HEK293 (cell line): ENCODE data around the gene ERGIC1.

ENCODE experiments used
- CTCF ChIA-PET: fragments of 350-600 bp; formaldehyde crosslinking; extraction: SDS; loops from one replicate; lab custom pipeline; 2021; ENCODE audit warnings: antibody characterized with exemption; lab: Yijun Ruan, JAX
- POLR2A ChIA-PET: fragments of 300-600 bp; formaldehyde crosslinking; extraction: SDS; loops from one replicate; lab custom pipeline; 2020; ENCODE audit warnings: antibody characterized with exemption, inconsistent platforms; lab: Yijun Ruan, JAX
- H3K27ac ChIP-seq: fragments of 200-500 bp; sonication (Bioruptor generic); 2 replicates; pipeline ENCODE4 v1.5.1; 2014; ENCODE audit warnings: low read depth, low read length, control low read depth, inconsistent platforms; ENCODE audit errors: extremely low read depth
- H3K36me3 ChIP-seq, 2 experiments: fragments of 200-500 bp in 1 of 2; sonication (Bioruptor generic) in 1 of 2; 1 replicate in 1 of 2; 2 replicates in 1 of 2; pipeline ENCODE4 v1.5.1; 2014 to 2017; ENCODE audit warnings: inconsistent platforms in 2 of 2, low read length in 2 of 2; ENCODE audit not compliant: control insufficient read depth in 2 of 2, insufficient read depth in 1 of 2
- H3K4me1 ChIP-seq: fragments of 200-500 bp; sonication (Bioruptor generic); 2 replicates; pipeline ENCODE4 v1.5.1; 2014; ENCODE audit warnings: mild to moderate bottlenecking, low read length, inconsistent platforms; ENCODE audit not compliant: control insufficient read depth, insufficient read depth
- H3K4me3 ChIP-seq: 2 replicates; pipeline ENCODE4 v1.5.1; 2011; ENCODE audit warnings: low read depth, mild to moderate bottlenecking, control low read depth, low read length, moderate library complexity
- H3K9me3 ChIP-seq: fragments of 200-500 bp; sonication (Bioruptor generic); 2 replicates; pipeline ENCODE4 v1.5.1; 2014; ENCODE audit warnings: low read depth, low read length, inconsistent platforms; ENCODE audit not compliant: control insufficient read depth, insufficient read depth
- EGR2 ChIP-seq: fragments of 450-650 bp; formaldehyde crosslinking; IDR thresholded peaks from 2 replicates; pipeline ENCODE4 v1.5.1; 2016; ENCODE audit warnings: low read depth, missing biosample characterization, missing genetic modification characterization
- OSR2 ChIP-seq: fragments of 450-650 bp; formaldehyde crosslinking; IDR thresholded peaks from 2 replicates; pipeline ENCODE4 v1.5.1; 2016; ENCODE audit warnings: missing biosample characterization, missing genetic modification characterization
- RBAK ChIP-seq: fragments of 450-650 bp; formaldehyde crosslinking; IDR thresholded peaks from 2 replicates; pipeline ENCODE4 v1.5.1; 2016; ENCODE audit warnings: missing biosample characterization, missing genetic modification characterization
- TCF7L2 ChIP-seq: IDR thresholded peaks from 2 replicates; pipeline ENCODE4 v1.6.1; 2011; ENCODE audit warnings: low read depth, mild to moderate bottlenecking, inconsistent platforms, low read length, moderate library complexity, borderline replicate concordance
- TRIM28 ChIP-seq: IDR thresholded peaks from 2 replicates; pipeline ENCODE4 v1.6.1; 2011; ENCODE audit warnings: low read length, control low read depth, borderline replicate concordance
- YY1 ChIP-seq: fragments of 450-650 bp; formaldehyde crosslinking; IDR thresholded peaks from 2 replicates; pipeline ENCODE4 v1.5.1; 2018; ENCODE audit warnings: missing biosample characterization, missing genetic modification characterization
- ZFHX2 ChIP-seq: fragments of 450-650 bp; formaldehyde crosslinking; conservative IDR thresholded peaks from 2 replicates; pipeline ENCODE4 v1.5.1; 2016; ENCODE audit warnings: missing biosample characterization, missing genetic modification characterization
- ZIC2 ChIP-seq: fragments of 450-650 bp; formaldehyde crosslinking; IDR thresholded peaks from 2 replicates; pipeline ENCODE4 v1.5.1; 2016; ENCODE audit warnings: missing biosample characterization, missing genetic modification characterization
- ZNF148 ChIP-seq: fragments of 450-650 bp; formaldehyde crosslinking; IDR thresholded peaks from 2 replicates; pipeline ENCODE4 v1.5.0; 2017; ENCODE audit warnings: missing biosample characterization, missing genetic modification characterization, borderline replicate concordance
- ZNF2 ChIP-seq: fragments of 450-650 bp; formaldehyde crosslinking; IDR thresholded peaks from 2 replicates; pipeline ENCODE4 v1.5.1; 2016; ENCODE audit warnings: missing biosample characterization, missing genetic modification characterization
- ZNF274 ChIP-seq, 2 experiments: fragments of 200-500 bp in 1 of 2; fragments of 450-650 bp in 1 of 2; sonication (Bioruptor generic) in 1 of 2; formaldehyde crosslinking in 1 of 2; IDR thresholded peaks; 2 replicates each; pipeline versions ENCODE4 v1.5.1 to v1.6.1; 2014 to 2016; ENCODE audit warnings: borderline replicate concordance in 1 of 2, inconsistent platforms in 1 of 2, low read length in 1 of 2, missing biosample characterization in 1 of 2, missing genetic modification characterization in 1 of 2
- ZNF311 ChIP-seq: fragments of 450-650 bp; formaldehyde crosslinking; IDR thresholded peaks from 2 replicates; pipeline ENCODE4 v1.5.1; 2017; ENCODE audit warnings: missing biosample characterization, missing genetic modification characterization, borderline replicate concordance
- ZNF335 ChIP-seq: fragments of 450-650 bp; formaldehyde crosslinking; conservative IDR thresholded peaks from 2 replicates; pipeline ENCODE4 v1.5.1; 2016; ENCODE audit warnings: missing biosample characterization, missing genetic modification characterization
- ZNF366 ChIP-seq: fragments of 450-650 bp; formaldehyde crosslinking; conservative IDR thresholded peaks from 2 replicates; pipeline ENCODE4 v1.5.1; 2016; ENCODE audit warnings: missing biosample characterization, missing genetic modification characterization
- ZNF394 ChIP-seq: fragments of 450-650 bp; formaldehyde crosslinking; IDR thresholded peaks from 2 replicates; pipeline ENCODE4 v1.5.1; 2016; ENCODE audit warnings: missing biosample characterization, missing genetic modification characterization, mild to moderate bottlenecking, moderate library complexity, borderline replicate concordance
- ZNF510 ChIP-seq: fragments of 450-650 bp; formaldehyde crosslinking; IDR thresholded peaks from 2 replicates; pipeline ENCODE4 v1.5.1; 2018; ENCODE audit warnings: mild to moderate bottlenecking, missing genetic modification characterization, missing biosample characterization; ENCODE audit not compliant: insufficient replicate concordance
- ZNF514 ChIP-seq: fragments of 450-650 bp; formaldehyde crosslinking; IDR thresholded peaks from 2 replicates; pipeline ENCODE4 v1.5.1; 2016; ENCODE audit warnings: missing biosample characterization, missing genetic modification characterization
- ZNF530 ChIP-seq: fragments of 450-650 bp; formaldehyde crosslinking; IDR thresholded peaks from 2 replicates; pipeline ENCODE4 v1.5.1; 2016; ENCODE audit warnings: low read depth, missing biosample characterization, missing genetic modification characterization
- ZNF585B ChIP-seq: fragments of 450-650 bp; formaldehyde crosslinking; IDR thresholded peaks from 2 replicates; pipeline ENCODE4 v1.5.1; 2016; ENCODE audit warnings: missing biosample characterization, missing genetic modification characterization
- ZNF658 ChIP-seq: fragments of 450-650 bp; formaldehyde crosslinking; IDR thresholded peaks from 2 replicates; pipeline ENCODE4; 2016; ENCODE audit warnings: missing biosample characterization, missing genetic modification characterization
- ZNF707 ChIP-seq: fragments of 450-650 bp; formaldehyde crosslinking; IDR thresholded peaks from 2 replicates; pipeline ENCODE4 v1.5.1; 2016; ENCODE audit warnings: missing biosample characterization, missing genetic modification characterization
- TF ChIP-seq, protein P1 (sequence below): fragments of 450-650 bp; formaldehyde crosslinking; IDR thresholded peaks from 2 replicates; pipeline ENCODE4 v1.5.1; 2016; ENCODE audit warnings: missing biosample characterization, missing genetic modification characterization

The ERGIC1 gene

GRCh38 chr5:172820046-172820767 is 13.8 kb upstream of the ERGIC1 start:
- TF ChIP-seq ZFHX2 (tag by site-specific recombination), result peak; percentile 95
- TF ChIP-seq, protein P1, sequence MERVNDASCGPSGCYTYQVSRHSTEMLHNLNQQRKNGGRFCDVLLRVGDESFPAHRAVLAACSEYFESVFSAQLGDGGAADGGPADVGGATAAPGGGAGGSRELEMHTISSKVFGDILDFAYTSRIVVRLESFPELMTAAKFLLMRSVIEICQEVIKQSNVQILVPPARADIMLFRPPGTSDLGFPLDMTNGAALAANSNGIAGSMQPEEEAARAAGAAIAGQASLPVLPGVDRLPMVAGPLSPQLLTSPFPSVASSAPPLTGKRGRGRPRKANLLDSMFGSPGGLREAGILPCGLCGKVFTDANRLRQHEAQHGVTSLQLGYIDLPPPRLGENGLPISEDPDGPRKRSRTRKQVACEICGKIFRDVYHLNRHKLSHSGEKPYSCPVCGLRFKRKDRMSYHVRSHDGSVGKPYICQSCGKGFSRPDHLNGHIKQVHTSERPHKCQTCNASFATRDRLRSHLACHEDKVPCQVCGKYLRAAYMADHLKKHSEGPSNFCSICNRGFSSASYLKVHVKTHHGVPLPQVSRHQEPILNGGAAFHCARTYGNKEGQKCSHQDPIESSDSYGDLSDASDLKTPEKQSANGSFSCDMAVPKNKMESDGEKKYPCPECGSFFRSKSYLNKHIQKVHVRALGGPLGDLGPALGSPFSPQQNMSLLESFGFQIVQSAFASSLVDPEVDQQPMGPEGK (tag by site-specific recombination), result no peak
- TF ChIP-seq ZNF394 (tag by site-specific recombination), result no peak
- no peak for TF ChIP-seq ZNF335 (tag by site-specific recombination)
- peak; percentile 84 for TF ChIP-seq EGR2 (tag by site-specific recombination)
- 0 out of 2 replicates have a peak, but pooled peaks have one; percentile 41 for TF ChIP-seq ZIC2
- Histone ChIP-seq H3K9me3 (no peaks in the 10 kb centered on the region), H3K4me3 (no peak overlapping the region), H3K4me1 (no peaks in the 10 kb centered on the region), H3K36me3 (no peaks in the 10 kb centered on the region), H3K27ac (no peak overlapping the region)
- ChIA-PET POLR2A (interaction anchor here (1.2 kb wide), 1 partner anchor 49 kb away, joined by 4 read pairs; no protein-coding TSS in a partner anchor), CTCF (no interaction called here)

DNA sequence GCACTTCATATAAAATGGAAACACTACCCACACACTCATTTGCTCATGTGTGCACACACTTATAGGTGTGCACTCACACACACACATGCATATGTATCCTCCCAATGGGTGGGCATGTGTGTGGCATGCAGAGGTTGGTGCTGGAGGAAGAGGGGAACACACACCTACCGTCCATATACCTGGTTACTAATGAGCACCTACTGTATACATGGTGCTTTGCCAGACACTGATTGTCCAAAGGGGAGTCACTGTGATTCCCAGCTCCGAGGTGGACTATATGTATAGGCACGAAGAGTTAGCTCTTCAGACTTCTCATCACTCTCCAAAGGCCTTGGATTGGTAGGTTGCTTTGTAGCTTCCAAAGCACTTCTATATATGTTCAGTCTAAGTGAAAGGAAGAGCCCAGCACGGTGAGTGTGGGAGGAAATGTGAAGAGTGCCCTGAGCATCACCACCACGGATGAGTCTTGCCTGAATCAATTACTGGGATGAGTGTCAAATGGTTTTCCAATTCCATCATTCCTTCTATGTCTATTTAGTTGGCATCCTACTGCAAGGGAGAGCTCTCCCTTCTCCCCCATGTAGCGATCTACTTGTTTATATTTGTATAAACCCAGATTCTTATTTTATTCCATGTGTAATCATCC is 12.6 kb upstream of the ERGIC1 start:
- Histone ChIP-seq H3K9me3 (no peaks in the 10 kb centered on the region), H3K4me3 (no peak overlapping the region), H3K36me3 (no peaks in the 10 kb centered on the region), H3K27ac (no peak overlapping the region), H3K4me1 (no peaks in the 10 kb centered on the region)
- ChIA-PET POLR2A (interaction anchor here (1.2 kb wide), 1 partner anchor 50 kb away, joined by 4 read pairs; no protein-coding TSS in a partner anchor), CTCF (interaction anchor here (0.6 kb wide), 1 partner anchor 83 kb away, joined by 3 read pairs; no protein-coding TSS in a partner anchor)
- TF ChIP-seq OSR2 (tag by site-specific recombination) (no peak), ZNF148 (tag by site-specific recombination) (no peak), ZIC2 (no peak), ZNF311 (tag by site-specific recombination) (no peak), YY1 (no peak), ZNF366 (tag by site-specific recombination) (no peak), ZNF530 (tag by site-specific recombination) (no peak), ZNF274 (IDR thresholded peaks at IDR 0.05; ENCODE audit: low read length) (no peak), ZNF274 (tag by site-specific recombination; IDR thresholded peaks at IDR 0.05; ENCODE audit: borderline replicate concordance) (no peak), ZNF585B (tag by site-specific recombination) (no peak), RBAK (tag by site-specific recombination) (no peak), ZNF658 (tag by site-specific recombination) (no peak), ZNF510 (tag by site-specific recombination) (no peak), ZNF514 (tag by site-specific recombination) (no peak), ZNF2 (no peak), ZNF707 (tag by site-specific recombination) (no peak), TCF7L2 (no peak), TRIM28 (no peak)
